GM12878 (cell line): ENCODE data around the gene NACA2. TPM values are rescaled to one million over a fixed set of nuclear protein-coding genes. Genes with fewer than 3 reads are reported as not detected.
A peak's percentile ranks its signal among the peaks of the same experiment; 100 is the strongest.

Experiments
- ATAC-seq: fragments of 200-7000 bp; cut with Tn5 transposase; 3 replicates; pipeline ENCODE4 v1.9.1; 2020; ENCODE audit warnings: mild to moderate bottlenecking, moderate library complexity
- BruUV-seq: library from RNA; stranded (reverse); fragments of 400-500 nt; replicated peaks from 2 replicates; lab custom pipeline; 2021; lab: Mats Ljungman, UMichigan
- CTCF ChIA-PET: fragments of 300-600 bp; sonication (Branson Sonifier 250); formaldehyde crosslinking; extraction: SDS; loops from one replicate; lab custom pipeline; 2021; ENCODE audit warnings: inconsistent platforms; lab: Yijun Ruan, JAX
- POLR2A ChIA-PET: fragments of 350-600 bp; formaldehyde crosslinking; extraction: SDS; loops from one replicate; lab custom pipeline; 2021; ENCODE audit warnings: inconsistent platforms; lab: Charles Lee
- RAD21 ChIA-PET: fragments of 300-600 bp; sonication (Branson Sonifier 250); formaldehyde crosslinking; loops from one replicate; lab custom pipeline; 2023; ENCODE audit warnings: antibody characterized with exemption; ENCODE audit not compliant: unreplicated experiment; lab: Charles Lee
- SMC1A ChIA-PET: fragments of 300-600 bp; sonication (Branson Sonifier 250); formaldehyde crosslinking; loops from one replicate; lab custom pipeline; 2023; ENCODE audit not compliant: unreplicated experiment, uncharacterized antibody; lab: Charles Lee
- DNase-seq: peaks from one replicate; pipeline ENCODE4 v3.0.0-alpha.2; 2011; ENCODE audit warnings: low read depth, low spot score
- FAIRE-seq: peaks from 3 replicates; lab custom pipeline; 2011; peaks lifted over from hg19 to GRCh38; lab: Jason Lieb, UNC
- H2AFZ ChIP-seq: 2 replicates; pipeline ENCODE4 v1.6.0; 2011; ENCODE audit warnings: low read depth, low read length, control low read depth; ENCODE audit not compliant: control insufficient read depth
- H3K27ac ChIP-seq: 2 replicates; pipeline ENCODE4 v1.5.1; 2011; ENCODE audit warnings: control low read depth; ENCODE audit not compliant: control insufficient read depth, insufficient read depth
- H3K27me3 ChIP-seq, 2 experiments: replicated peaks in 1 of 2; 2 replicates each; pipeline versions ENCODE4 v1.6.0 to v1.6.1; 2011; ENCODE audit warnings: low read length in 1 of 2; ENCODE audit not compliant: control insufficient read depth in 2 of 2, insufficient read depth in 2 of 2
- H3K36me3 ChIP-seq, 2 experiments: 2 replicates each; pipeline ENCODE4 v1.5.1; 2011; ENCODE audit warnings: low read length in 1 of 2; ENCODE audit not compliant: control insufficient read depth in 2 of 2, insufficient read depth in 2 of 2
- H3K4me1 ChIP-seq: 2 replicates; pipeline ENCODE4 v1.6.1; 2011; ENCODE audit warnings: mild to moderate bottlenecking, low read length, moderate library complexity, mixed read lengths; ENCODE audit not compliant: control insufficient read depth, insufficient read depth
- H3K4me2 ChIP-seq: 2 replicates; pipeline ENCODE4 v1.6.0; 2011; ENCODE audit warnings: control low read depth; ENCODE audit not compliant: control insufficient read depth, insufficient read depth
- H3K4me3 ChIP-seq: fragments of 200-600 bp; sonication (generic); 2 replicates; pipeline ENCODE4 v1.5.1; 2016
- H3K79me2 ChIP-seq: 2 replicates; pipeline ENCODE4 v1.6.0; 2011; ENCODE audit warnings: low read length; ENCODE audit not compliant: control insufficient read depth, insufficient read depth
- H3K9ac ChIP-seq: 2 replicates; pipeline ENCODE4 v1.8.0; 2011; ENCODE audit warnings: low read length, control low read depth, mixed read lengths; ENCODE audit not compliant: control insufficient read depth, insufficient read depth
- H3K9me3 ChIP-seq: replicated peaks from 3 replicates; pipeline ENCODE4 v1.5.1; 2011; ENCODE audit warnings: mild to moderate bottlenecking, low read length; ENCODE audit not compliant: control insufficient read depth, insufficient read depth
- H4K20me1 ChIP-seq: 2 replicates; pipeline ENCODE4 v1.6.0; 2011; ENCODE audit not compliant: control insufficient read depth, insufficient read depth
- BMI1 ChIP-seq: fragments of 450-650 bp; IDR thresholded peaks from 2 replicates; pipeline ENCODE4 v1.6.1; 2016; ENCODE audit warnings: mild to moderate bottlenecking, moderate library complexity, borderline replicate concordance
- FOS ChIP-seq: IDR thresholded peaks from 3 replicates; pipeline ENCODE4 v1.6.1; 2011; ENCODE audit warnings: borderline replicate concordance; ENCODE audit not compliant: insufficient read length; ENCODE audit errors: extremely low read depth
- KLF5 ChIP-seq: fragments of 450-650 bp; IDR thresholded peaks from 2 replicates; pipeline ENCODE4 v1.6.1; 2014; ENCODE audit warnings: mild to moderate bottlenecking; ENCODE audit not compliant: partially characterized antibody
- NFXL1 ChIP-seq: fragments of 450-650 bp; IDR thresholded peaks from 2 replicates; pipeline ENCODE4 v1.6.1; 2017; ENCODE audit warnings: antibody characterized with exemption, mild to moderate bottlenecking, borderline replicate concordance
- PAX5 ChIP-seq: IDR thresholded peaks from 2 replicates; pipeline ENCODE4 v1.6.1; 2011; ENCODE audit warnings: low read depth, low read length, borderline replicate concordance
- SKIL ChIP-seq: fragments of 450-650 bp; IDR thresholded peaks from 2 replicates; pipeline ENCODE4 v1.6.1; 2017; ENCODE audit warnings: mild to moderate bottlenecking, low read depth, inconsistent platforms; ENCODE audit not compliant: poor library complexity, severe bottlenecking
- ZBTB33 ChIP-seq: fragments of 450-650 bp; IDR thresholded peaks from 2 replicates; pipeline ENCODE4 v1.6.1; 2017; ENCODE audit warnings: mild to moderate bottlenecking
- WGBS: methylation state at CpG from one replicate; pipeline ENCODE4 v1.1.6; 2016; ENCODE audit warnings: low lambda C conversion rate; ENCODE audit not compliant: insufficient replicate concordance, insufficient coverage; ENCODE audit errors: missing lambda C conversion rate; 5-methylcytosine and 5-hydroxymethylcytosine counted together
- in situ Hi-C: fragments of 300-500 bp; cut with MboI; formaldehyde crosslinking; loops from 9 replicates; pipeline ENCODE4 v1.14.3; 2018; ENCODE audit warnings: mixed read lengths
- intact Hi-C: fragments of 100-400 bp; cut with micrococcal nuclease; formaldehyde crosslinking; loops from one replicate; pipeline ENCODE4 v1.14.2; 2022; ENCODE audit not compliant: unreplicated experiment
- polyA plus RNA-seq, 11 experiments: library from polyadenylated mRNA; depleted of rRNA in 4 of 11; unstranded in 6 of 11; stranded (reverse) in 5 of 11; fragments of >200 nt; fragmentation: Nextera tagmentation in 4 of 11; fragmentation: Illumina TruSeq in 1 of 11; extraction: Ambion mirVana in 4 of 11; extraction: Trizol in 1 of 11; gene quantifications; 1 replicate in 1 of 11; 2 replicates in 10 of 11; pipeline versions ENCODE4 v1.2.1 to v1.2.3, GENCODE V29; 2011 to 2016; ENCODE audit warnings: inconsistent platforms in 2 of 11, missing spikeins in 2 of 11, low read depth in 1 of 11
- total RNA-seq, 4 experiments: library from RNA; depleted of rRNA in 3 of 4; stranded (reverse); fragments of >200 nt in 3 of 4; fragmentation: Illumina TruSeq in 1 of 4; extraction: Trizol in 1 of 4; gene quantifications; 2 replicates each; pipeline versions ENCODE4 v1.2.1 to v1.2.3, GENCODE V29; 2013 to 2021
- TF ChIP-seq, protein P1 (sequence below): fragments of 450-650 bp; IDR thresholded peaks from 2 replicates; pipeline ENCODE4 v1.6.1; 2017; ENCODE audit warnings: mild to moderate bottlenecking, moderate library complexity

The NACA2 gene
- total and polyA plus RNA-seq, 10 of the 15 experiments (the other 5 are each of a cell fraction or from before 2014, with no cell fraction given): 0.16 to 0.68 (median 0.36) TPM; not detected in 4

GRCh38 chr17:61547113-61547512 is 43.9 kb downstream of the NACA2 start (continued):
- TF ChIP-seq, protein P1, sequence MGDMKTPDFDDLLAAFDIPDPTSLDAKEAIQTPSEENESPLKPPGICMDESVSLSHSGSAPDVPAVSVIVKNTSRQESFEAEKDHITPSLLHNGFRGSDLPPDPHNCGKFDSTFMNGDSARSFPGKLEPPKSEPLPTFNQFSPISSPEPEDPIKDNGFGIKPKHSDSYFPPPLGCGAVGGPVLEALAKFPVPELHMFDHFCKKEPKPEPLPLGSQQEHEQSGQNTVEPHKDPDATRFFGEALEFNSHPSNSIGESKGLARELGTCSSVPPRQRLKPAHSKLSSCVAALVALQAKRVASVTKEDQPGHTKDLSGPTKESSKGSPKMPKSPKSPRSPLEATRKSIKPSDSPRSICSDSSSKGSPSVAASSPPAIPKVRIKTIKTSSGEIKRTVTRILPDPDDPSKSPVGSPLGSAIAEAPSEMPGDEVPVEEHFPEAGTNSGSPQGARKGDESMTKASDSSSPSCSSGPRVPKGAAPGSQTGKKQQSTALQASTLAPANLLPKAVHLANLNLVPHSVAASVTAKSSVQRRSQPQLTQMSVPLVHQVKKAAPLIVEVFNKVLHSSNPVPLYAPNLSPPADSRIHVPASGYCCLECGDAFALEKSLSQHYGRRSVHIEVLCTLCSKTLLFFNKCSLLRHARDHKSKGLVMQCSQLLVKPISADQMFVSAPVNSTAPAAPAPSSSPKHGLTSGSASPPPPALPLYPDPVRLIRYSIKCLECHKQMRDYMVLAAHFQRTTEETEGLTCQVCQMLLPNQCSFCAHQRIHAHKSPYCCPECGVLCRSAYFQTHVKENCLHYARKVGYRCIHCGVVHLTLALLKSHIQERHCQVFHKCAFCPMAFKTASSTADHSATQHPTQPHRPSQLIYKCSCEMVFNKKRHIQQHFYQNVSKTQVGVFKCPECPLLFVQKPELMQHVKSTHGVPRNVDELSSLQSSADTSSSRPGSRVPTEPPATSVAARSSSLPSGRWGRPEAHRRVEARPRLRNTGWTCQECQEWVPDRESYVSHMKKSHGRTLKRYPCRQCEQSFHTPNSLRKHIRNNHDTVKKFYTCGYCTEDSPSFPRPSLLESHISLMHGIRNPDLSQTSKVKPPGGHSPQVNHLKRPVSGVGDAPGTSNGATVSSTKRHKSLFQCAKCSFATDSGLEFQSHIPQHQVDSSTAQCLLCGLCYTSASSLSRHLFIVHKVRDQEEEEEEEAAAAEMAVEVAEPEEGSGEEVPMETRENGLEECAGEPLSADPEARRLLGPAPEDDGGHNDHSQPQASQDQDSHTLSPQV: no peak
- TF ChIP-seq SKIL (no peak), BMI1 (no peak), PAX5 (no peak)

- DNase-seq (no peak), FAIRE-seq (no peak), ATAC-seq (no peak)
- H2AFZ ChIP-seq: no peak overlapping the region
- H3K4me2 ChIP-seq: no peak overlapping the region
- H3K4me1 ChIP-seq: no peaks in the 10 kb centered on the region
- no peak overlapping the region for H3K4me3 ChIP-seq
- CTCF ChIA-PET: interaction anchor here (1.1 kb wide), 1 partner anchor 65 kb away, joined by 3 read pairs; no protein-coding TSS in a partner anchor
- intact Hi-C loops: no loop called here
- SMC1A ChIA-PET: no interaction called here
- no peak overlapping the region for H3K27ac ChIP-seq
- POLR2A ChIA-PET: no interaction called here
- no peaks in the 10 kb centered on the region; a peak in 1 of 4 replicates for H3K27me3 ChIP-seq
- no TSS peak for BruUV-seq
- no peak overlapping the region for H3K9ac ChIP-seq
- RAD21 ChIA-PET: interaction anchor here (1.0 kb wide), 1 partner anchor 133 kb away, joined by 3 read pairs; no protein-coding TSS in a partner anchor
- in situ Hi-C loops: no loop called here
- no peaks in the 10 kb centered on the region for H4K20me1 ChIP-seq
- H3K9me3 ChIP-seq: no peaks in the 10 kb centered on the region; the same call in 2 of the 3 replicates
- WGBS: 22% methylated on average over 1 of the region's 1 CpG
- no peaks in the 10 kb centered on the region for H3K36me3 ChIP-seq
- H3K79me2 ChIP-seq: no peaks in the 10 kb centered on the region
- TF ChIP-seq FOS (no peak), NFXL1 (peak; percentile 62; the same call in 1 of the 2 replicates), KLF5 (no peak), SKIL (no peak), ZBTB33 (no peak)
Observed at GRCh38 chr17:61545335-61545938, 45.6 kb downstream of the NACA2 start.
